Prostate gland (tissue), 2 donors: ENCODE measurements around the gene CHID1.

Experiments used
- POLR2AphosphoS5 ChIP-seq: sonication (generic); formaldehyde crosslinking; IDR thresholded peaks from one replicate; pipeline ENCODE4 v1.6.1; 2017; ENCODE audit warnings: antibody characterized with exemption
- TF ChIP-seq, protein P1 (sequence below), 4 experiments: fragments of 200-600 bp in 2 of 4; fragments of 450-650 bp in 2 of 4; sonication (generic) in 2 of 4; IDR thresholded peaks; 1 replicate in 3 of 4; 2 replicates in 1 of 4; pipeline ENCODE4 v1.5.1; 2016 to 2019; ENCODE audit warnings: antibody characterized with exemption in 4 of 4, mild to moderate bottlenecking in 2 of 4, moderate library complexity in 2 of 4

DNA sequence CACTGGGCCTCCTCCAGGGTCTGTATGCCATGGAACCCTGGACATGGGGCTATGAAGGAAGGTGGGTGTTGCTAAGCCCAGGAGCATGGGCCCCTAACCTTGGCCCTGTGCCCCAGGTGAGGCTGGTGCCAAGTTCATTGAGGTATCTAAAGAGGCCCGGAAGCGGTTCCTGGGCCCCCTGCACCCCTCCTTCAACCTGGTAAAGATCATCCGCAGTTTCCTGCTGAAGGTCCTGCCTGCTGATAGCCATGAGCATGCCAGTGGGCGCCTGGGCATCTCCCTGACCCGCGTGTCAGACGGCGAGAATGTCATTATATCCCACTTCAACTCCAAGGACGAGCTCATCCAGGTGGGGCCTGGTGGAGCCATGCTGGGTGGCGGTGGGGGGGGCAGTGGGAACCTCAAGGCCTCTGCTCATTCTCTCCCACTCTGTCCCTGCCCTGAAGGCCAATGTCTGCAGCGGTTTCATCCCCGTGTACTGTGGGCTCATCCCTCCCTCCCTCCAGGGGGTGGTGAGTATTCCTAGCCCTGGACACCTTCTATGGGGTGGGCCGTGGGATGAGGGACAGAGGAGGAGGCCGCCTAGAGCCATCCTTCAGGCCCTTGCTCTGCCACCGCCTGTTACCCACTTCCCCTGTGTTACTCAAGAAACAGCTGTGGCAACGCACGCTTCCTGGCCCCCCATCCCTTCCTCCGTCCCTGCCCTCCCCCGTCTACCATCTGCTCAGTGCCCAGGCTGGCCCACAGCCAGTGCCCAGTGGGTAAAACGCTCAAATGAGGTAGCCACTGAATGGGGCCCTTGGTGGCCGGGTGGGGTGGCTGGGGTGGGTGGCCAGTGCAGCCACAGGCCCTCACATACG, 88.9 kb downstream of the CHID1 start:
- TF ChIP-seq, protein P1, sequence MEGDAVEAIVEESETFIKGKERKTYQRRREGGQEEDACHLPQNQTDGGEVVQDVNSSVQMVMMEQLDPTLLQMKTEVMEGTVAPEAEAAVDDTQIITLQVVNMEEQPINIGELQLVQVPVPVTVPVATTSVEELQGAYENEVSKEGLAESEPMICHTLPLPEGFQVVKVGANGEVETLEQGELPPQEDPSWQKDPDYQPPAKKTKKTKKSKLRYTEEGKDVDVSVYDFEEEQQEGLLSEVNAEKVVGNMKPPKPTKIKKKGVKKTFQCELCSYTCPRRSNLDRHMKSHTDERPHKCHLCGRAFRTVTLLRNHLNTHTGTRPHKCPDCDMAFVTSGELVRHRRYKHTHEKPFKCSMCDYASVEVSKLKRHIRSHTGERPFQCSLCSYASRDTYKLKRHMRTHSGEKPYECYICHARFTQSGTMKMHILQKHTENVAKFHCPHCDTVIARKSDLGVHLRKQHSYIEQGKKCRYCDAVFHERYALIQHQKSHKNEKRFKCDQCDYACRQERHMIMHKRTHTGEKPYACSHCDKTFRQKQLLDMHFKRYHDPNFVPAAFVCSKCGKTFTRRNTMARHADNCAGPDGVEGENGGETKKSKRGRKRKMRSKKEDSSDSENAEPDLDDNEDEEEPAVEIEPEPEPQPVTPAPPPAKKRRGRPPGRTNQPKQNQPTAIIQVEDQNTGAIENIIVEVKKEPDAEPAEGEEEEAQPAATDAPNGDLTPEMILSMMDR (IDR thresholded peaks at IDR 0.05): no peak
- TF ChIP-seq POLR2AphosphoS5: no peak
